ENCODE results near the gene FAM3B. TPM values are rescaled to one million over a fixed set of nuclear protein-coding genes. Genes with fewer than 3 reads are reported as not detected.

The FAM3B gene
- total RNA-seq, 1 donor from 2014 or later = 0.23 TPM

- H3K4me1 Mint-ChIP-seq = peaks cover 5% of the 10 kb centered on the region
- H3K36me3 Mint-ChIP-seq (ENCODE audit: low read depth) = no peaks in the 10 kb centered on the region
- DNase-seq (ENCODE audit: low read depth, low spot score) = no peak
- TF ChIP-seq, protein P1, sequence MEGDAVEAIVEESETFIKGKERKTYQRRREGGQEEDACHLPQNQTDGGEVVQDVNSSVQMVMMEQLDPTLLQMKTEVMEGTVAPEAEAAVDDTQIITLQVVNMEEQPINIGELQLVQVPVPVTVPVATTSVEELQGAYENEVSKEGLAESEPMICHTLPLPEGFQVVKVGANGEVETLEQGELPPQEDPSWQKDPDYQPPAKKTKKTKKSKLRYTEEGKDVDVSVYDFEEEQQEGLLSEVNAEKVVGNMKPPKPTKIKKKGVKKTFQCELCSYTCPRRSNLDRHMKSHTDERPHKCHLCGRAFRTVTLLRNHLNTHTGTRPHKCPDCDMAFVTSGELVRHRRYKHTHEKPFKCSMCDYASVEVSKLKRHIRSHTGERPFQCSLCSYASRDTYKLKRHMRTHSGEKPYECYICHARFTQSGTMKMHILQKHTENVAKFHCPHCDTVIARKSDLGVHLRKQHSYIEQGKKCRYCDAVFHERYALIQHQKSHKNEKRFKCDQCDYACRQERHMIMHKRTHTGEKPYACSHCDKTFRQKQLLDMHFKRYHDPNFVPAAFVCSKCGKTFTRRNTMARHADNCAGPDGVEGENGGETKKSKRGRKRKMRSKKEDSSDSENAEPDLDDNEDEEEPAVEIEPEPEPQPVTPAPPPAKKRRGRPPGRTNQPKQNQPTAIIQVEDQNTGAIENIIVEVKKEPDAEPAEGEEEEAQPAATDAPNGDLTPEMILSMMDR (conservative IDR thresholded peaks at IDR 0.05) = no peak
- no peaks in the 10 kb centered on the region for H3K9me3 Mint-ChIP-seq
- H3K27me3 Mint-ChIP-seq (ENCODE audit: low read depth) = peaks cover 3% of the 10 kb centered on the region
- H3K4me3 Mint-ChIP-seq = no peak overlapping the region
- H3K27ac Mint-ChIP-seq (ENCODE audit: unreplicated experiment) = no peak overlapping the region
Observed at GRCh38 chr21:41365377-41366107, 48.9 kb downstream of the FAM3B start.

GRCh38 chr21:41366522-41367151 lies 50.0 kb downstream of the FAM3B start:
- Mint-ChIP-seq H3K27me3 (ENCODE audit: low read depth) (peaks cover 3% of the 10 kb centered on the region), H3K27ac (ENCODE audit: unreplicated experiment) (no peak overlapping the region), H3K9me3 (peaks cover 2% of the 10 kb centered on the region), H3K4me3 (no peak overlapping the region), H3K36me3 (ENCODE audit: low read depth) (no peaks in the 10 kb centered on the region), H3K4me1 (peaks cover 5% of the 10 kb centered on the region)
- TF ChIP-seq, protein P1 (conservative IDR thresholded peaks at IDR 0.05) = no peak
- no peak for DNase-seq (ENCODE audit: low read depth, low spot score)

DNA sequence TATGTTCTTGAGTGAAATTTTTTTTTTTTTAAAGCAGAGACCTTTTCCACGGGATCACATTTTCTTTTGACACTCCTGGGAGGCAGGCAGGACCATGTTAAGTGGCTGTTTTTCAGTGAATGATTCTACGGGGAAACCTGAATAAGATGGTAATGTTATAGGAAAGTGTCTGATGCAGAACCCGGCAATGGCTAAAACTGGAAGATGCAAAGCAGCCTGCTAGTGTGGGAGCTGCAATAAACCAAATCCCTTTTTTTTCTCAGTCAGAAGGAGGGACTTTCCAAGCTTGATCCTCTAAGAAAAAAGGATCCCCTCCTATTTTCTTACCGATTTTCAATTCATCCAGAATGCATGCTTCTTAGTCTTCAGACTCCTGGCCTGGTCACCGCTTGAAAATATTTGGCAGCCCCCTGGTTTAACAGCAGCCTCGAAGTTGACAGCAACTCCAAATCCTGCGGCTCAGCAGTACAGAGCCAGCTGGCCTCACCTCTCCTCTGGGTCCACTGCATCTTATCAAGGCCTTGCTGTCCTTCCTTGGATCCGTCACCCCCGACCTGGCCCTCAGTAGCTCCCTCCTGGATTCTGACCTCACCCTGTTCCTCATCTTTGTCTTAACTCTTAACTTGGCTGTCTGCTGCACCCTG lies 50.8 kb downstream of the FAM3B start:
- H3K9me3 Mint-ChIP-seq = peaks cover 2% of the 10 kb centered on the region
- peak overlapping the region; percentile 6 for H3K27ac Mint-ChIP-seq (ENCODE audit: unreplicated experiment)

GRCh38 chr21:41367945-41368734 lies 51.5 kb downstream of the FAM3B start:
- peak overlapping the region; percentile 6 for H3K27ac Mint-ChIP-seq (ENCODE audit: unreplicated experiment)
- H3K9me3 Mint-ChIP-seq = peaks cover 2% of the 10 kb centered on the region
- TF ChIP-seq, protein P1 (conservative IDR thresholded peaks at IDR 0.05) = no peak
- peaks cover 5% of the 10 kb centered on the region for H3K4me1 Mint-ChIP-seq
- no peak overlapping the region for H3K4me3 Mint-ChIP-seq
- H3K27me3 Mint-ChIP-seq (ENCODE audit: low read depth) = peaks cover 3% of the 10 kb centered on the region
- DNase-seq (ENCODE audit: low read depth, low spot score) = no peak
- no peaks in the 10 kb centered on the region for H3K36me3 Mint-ChIP-seq (ENCODE audit: low read depth)

More for the DNA sequence above, 50.8 kb downstream of the FAM3B start:
- peaks cover 3% of the 10 kb centered on the region for H3K27me3 Mint-ChIP-seq (ENCODE audit: low read depth)
- DNase-seq (ENCODE audit: low read depth, low spot score) = no peak
- H3K4me3 Mint-ChIP-seq = no peak overlapping the region
- no peaks in the 10 kb centered on the region for H3K36me3 Mint-ChIP-seq (ENCODE audit: low read depth)
- peaks cover 5% of the 10 kb centered on the region for H3K4me1 Mint-ChIP-seq
- TF ChIP-seq, protein P1 (conservative IDR thresholded peaks at IDR 0.05) = no peak

GRCh38 chr21:41368735-41369104 lies 52.1 kb downstream of the FAM3B start:
- TF ChIP-seq, protein P1 (conservative IDR thresholded peaks at IDR 0.05) = no peak
- no peak overlapping the region for H3K27ac Mint-ChIP-seq (ENCODE audit: unreplicated experiment)
- H3K9me3 Mint-ChIP-seq = peaks cover 2% of the 10 kb centered on the region
- no peak for DNase-seq (ENCODE audit: low read depth, low spot score)
- H3K27me3 Mint-ChIP-seq (ENCODE audit: low read depth) = peaks cover 3% of the 10 kb centered on the region
- H3K4me3 Mint-ChIP-seq = no peak overlapping the region
- no peaks in the 10 kb centered on the region for H3K36me3 Mint-ChIP-seq (ENCODE audit: low read depth)
- peaks cover 5% of the 10 kb centered on the region for H3K4me1 Mint-ChIP-seq
